ENCODE data around the gene EGFR.

Gene EGFR

GRCh38 chr7:55237156-55237893, 218.5 kb downstream of the EGFR start:
- Histone ChIP-seq H3K27ac (ENCODE audit: low read depth, low read length) (no peak overlapping the region), H3K9ac (ENCODE audit: low read length) (no peak overlapping the region), H3K4me3 (ENCODE audit: insufficient read depth, low read length, poor library complexity, severe bottlenecking) (no peak overlapping the region), H3K36me3 (ENCODE audit: low read length) (no peaks in the 10 kb centered on the region), H3K9me2 (replicated peaks; ENCODE audit: insufficient read depth, low read length) (no peaks in the 10 kb centered on the region), H2AFZ (ENCODE audit: low read depth, low read length, severe bottlenecking) (no peak overlapping the region), H3K27me3 (ENCODE audit: low read length) (0 out of 2 replicates have a peak, but pooled peaks cover 6% of the 10 kb centered on the region), H3K4me2 (ENCODE audit: low read depth, low read length, poor library complexity, severe bottlenecking) (no peak overlapping the region), H3F3A (ENCODE audit: insufficient read depth) (no peaks in the 10 kb centered on the region), H3K9me3 (ENCODE audit: insufficient read depth, low read length) (no peaks in the 10 kb centered on the region), H3K79me2 (ENCODE audit: insufficient read depth, low read length) (no peaks in the 10 kb centered on the region), H4K20me1 (ENCODE audit: low read depth, low read length) (no peaks in the 10 kb centered on the region)
- TF ChIP-seq EZH2phosphoT487 (conservative IDR thresholded peaks at IDR 0.05; ENCODE audit: low read length) (no peak), CTCF (IDR thresholded peaks at IDR 0.05; ENCODE audit: insufficient read depth, low read length, poor library complexity, severe bottlenecking) (no peak)

- no peak overlapping the region for H3K9ac ChIP-seq (ENCODE audit: low read length)
- no peaks in the 10 kb centered on the region for H3K79me2 ChIP-seq (ENCODE audit: insufficient read depth, low read length)
- TF ChIP-seq EZH2phosphoT487 (conservative IDR thresholded peaks at IDR 0.05; ENCODE audit: low read length), result no peak
- TF ChIP-seq CTCF (IDR thresholded peaks at IDR 0.05; ENCODE audit: insufficient read depth, low read length, poor library complexity, severe bottlenecking), result no peak
- no peak overlapping the region for H2AFZ ChIP-seq (ENCODE audit: low read depth, low read length, severe bottlenecking)
- no peaks in the 10 kb centered on the region for H3F3A ChIP-seq (ENCODE audit: insufficient read depth)
- H3K4me3 ChIP-seq (ENCODE audit: insufficient read depth, low read length, poor library complexity, severe bottlenecking), result no peak overlapping the region
- H3K4me2 ChIP-seq (ENCODE audit: low read depth, low read length, poor library complexity, severe bottlenecking), result no peak overlapping the region
- H3K9me3 ChIP-seq (ENCODE audit: insufficient read depth, low read length), result no peaks in the 10 kb centered on the region
- no peaks in the 10 kb centered on the region for H3K36me3 ChIP-seq (ENCODE audit: low read length)
- no peaks in the 10 kb centered on the region for H4K20me1 ChIP-seq (ENCODE audit: low read depth, low read length)
- no peaks in the 10 kb centered on the region for H3K9me2 ChIP-seq (replicated peaks; ENCODE audit: insufficient read depth, low read length)
- H3K27ac ChIP-seq (ENCODE audit: low read depth, low read length), result no peak overlapping the region
- H3K27me3 ChIP-seq (ENCODE audit: low read length), result 0 out of 2 replicates have a peak, but pooled peaks cover 6% of the 10 kb centered on the region
Measured at GRCh38 chr7:55239406-55239805, 220.6 kb downstream of the EGFR start.

- no peak overlapping the region for H2AFZ ChIP-seq (ENCODE audit: low read depth, low read length, severe bottlenecking)
- no peak overlapping the region for H3K9ac ChIP-seq (ENCODE audit: low read length)
- H3K79me2 ChIP-seq (ENCODE audit: insufficient read depth, low read length), result no peaks in the 10 kb centered on the region
- no peak overlapping the region for H3K27ac ChIP-seq (ENCODE audit: low read depth, low read length)
- H3K9me2 ChIP-seq (replicated peaks; ENCODE audit: insufficient read depth, low read length), result no peaks in the 10 kb centered on the region
- TF ChIP-seq CTCF (IDR thresholded peaks at IDR 0.05; ENCODE audit: insufficient read depth, low read length, poor library complexity, severe bottlenecking), result no peak
- TF ChIP-seq EZH2phosphoT487 (conservative IDR thresholded peaks at IDR 0.05; ENCODE audit: low read length), result no peak
- no peaks in the 10 kb centered on the region for H4K20me1 ChIP-seq (ENCODE audit: low read depth, low read length)
- no peak overlapping the region for H3K4me3 ChIP-seq (ENCODE audit: insufficient read depth, low read length, poor library complexity, severe bottlenecking)
- H3K36me3 ChIP-seq (ENCODE audit: low read length), result no peaks in the 10 kb centered on the region
- no peaks in the 10 kb centered on the region for H3K9me3 ChIP-seq (ENCODE audit: insufficient read depth, low read length)
- H3K27me3 ChIP-seq (ENCODE audit: low read length), result 0 out of 2 replicates have a peak, but pooled peaks cover 6% of the 10 kb centered on the region
- no peaks in the 10 kb centered on the region for H3F3A ChIP-seq (ENCODE audit: insufficient read depth)
- H3K4me2 ChIP-seq (ENCODE audit: low read depth, low read length, poor library complexity, severe bottlenecking), result no peak overlapping the region
Measured at GRCh38 chr7:55240418-55241142, 221.8 kb downstream of the EGFR start.
